Type B pancreatic cell (in vitro differentiated cells): ENCODE measurements around the gene FAM171A2. TPM values are rescaled to one million over a fixed set of nuclear protein-coding genes. Genes with fewer than 3 reads are reported as not detected.

Source experiments
- DNase-seq: peaks from one replicate; pipeline ENCODE4 v3.0.0; 2021; ENCODE audit warnings: mixed read lengths; ENCODE audit not compliant: unreplicated experiment; ENCODE audit errors: extremely low spot score
- H3K27ac Mint-ChIP-seq: 2 replicates; pipeline ENCODE4 v1.8.0; 2021; ENCODE audit warnings: mild to moderate bottlenecking, mixed read lengths
- H3K27me3 Mint-ChIP-seq: 2 replicates; pipeline ENCODE4 v1.8.0; 2021; ENCODE audit warnings: mixed read lengths
- H3K36me3 Mint-ChIP-seq: 2 replicates; pipeline ENCODE4 v1.8.0; 2021; ENCODE audit warnings: mixed read lengths
- H3K4me1 Mint-ChIP-seq: one replicate; pipeline ENCODE4 v1.8.0; 2021; ENCODE audit warnings: mixed read lengths; ENCODE audit not compliant: unreplicated experiment
- H3K4me3 Mint-ChIP-seq: 2 replicates; pipeline ENCODE4 v1.8.0; 2021; ENCODE audit warnings: mild to moderate bottlenecking, mixed read lengths
- H3K9me3 Mint-ChIP-seq: 2 replicates; pipeline ENCODE4 v1.8.0; 2021; ENCODE audit warnings: mixed read lengths
- long read RNA-seq: library from polyadenylated mRNA; unstranded; transcript quantifications from one replicate; pipeline ENCODE4 v2.0.0, GENCODE V29; 2020
- total RNA-seq: library from RNA; stranded (reverse); gene quantifications from 2 replicates; pipeline ENCODE4 v1.2.1, GENCODE V29; 2021; ENCODE audit warnings: low replicate concordance
- TF ChIP-seq, protein P1 (sequence below): fragments of 200-600 bp; sonication (generic); conservative IDR thresholded peaks from 2 replicates; pipeline ENCODE4 v1.5.0; 2021; ENCODE audit warnings: antibody characterized with exemption, mild to moderate bottlenecking

Gene FAM171A2
- 13.3 and 34.7 TPM in 2 replicates for total RNA-seq
- long read RNA-seq, result 0 reads

DNA sequence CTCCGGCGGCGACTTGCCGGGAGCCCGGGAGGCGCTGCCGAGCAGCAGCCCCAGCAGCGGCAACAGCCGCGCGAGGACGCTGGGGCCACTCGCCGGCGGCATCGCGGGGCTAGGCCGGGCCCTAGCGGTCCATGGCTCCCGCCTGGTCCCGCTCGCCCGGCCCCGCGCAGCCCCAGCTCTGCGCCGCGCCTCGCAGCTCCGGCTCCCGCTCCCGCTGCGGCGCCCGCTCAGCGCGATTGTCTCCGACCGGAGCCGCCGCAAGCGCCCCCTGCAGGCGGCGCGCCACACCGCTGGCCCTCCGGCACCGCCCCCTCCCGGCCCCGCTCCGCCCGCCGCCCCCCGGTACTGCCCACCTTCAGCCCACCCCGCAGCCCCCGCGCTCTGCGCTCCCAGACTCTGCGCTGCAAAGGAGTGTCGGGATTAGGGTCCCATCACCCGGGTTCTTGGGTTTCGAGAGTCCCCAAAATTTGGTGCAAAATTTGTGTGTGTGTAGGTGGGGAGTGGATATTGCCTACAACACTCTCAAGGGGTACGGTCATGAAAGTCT lies at the start of gene FAM171A2:
FAM171A2 (minus strand) TSS at position 241 of the 547 bp plus-strand sequence; CDS start at position 102, 139 bp downstream.
- Mint-ChIP-seq H3K36me3 (no peaks in the 10 kb centered on the region), H3K27ac (no peak within 1 kb of the TSS), H3K27me3 (peaks cover 27% of the 10 kb centered on the region), H3K9me3 (no peaks in the 10 kb centered on the region), H3K4me3 (peak within 1 kb of the TSS; percentile 90), H3K4me1 (peaks cover 30% of the 10 kb centered on the region)
- DNase-seq, result peak; percentile 86
- TF ChIP-seq, protein P1, sequence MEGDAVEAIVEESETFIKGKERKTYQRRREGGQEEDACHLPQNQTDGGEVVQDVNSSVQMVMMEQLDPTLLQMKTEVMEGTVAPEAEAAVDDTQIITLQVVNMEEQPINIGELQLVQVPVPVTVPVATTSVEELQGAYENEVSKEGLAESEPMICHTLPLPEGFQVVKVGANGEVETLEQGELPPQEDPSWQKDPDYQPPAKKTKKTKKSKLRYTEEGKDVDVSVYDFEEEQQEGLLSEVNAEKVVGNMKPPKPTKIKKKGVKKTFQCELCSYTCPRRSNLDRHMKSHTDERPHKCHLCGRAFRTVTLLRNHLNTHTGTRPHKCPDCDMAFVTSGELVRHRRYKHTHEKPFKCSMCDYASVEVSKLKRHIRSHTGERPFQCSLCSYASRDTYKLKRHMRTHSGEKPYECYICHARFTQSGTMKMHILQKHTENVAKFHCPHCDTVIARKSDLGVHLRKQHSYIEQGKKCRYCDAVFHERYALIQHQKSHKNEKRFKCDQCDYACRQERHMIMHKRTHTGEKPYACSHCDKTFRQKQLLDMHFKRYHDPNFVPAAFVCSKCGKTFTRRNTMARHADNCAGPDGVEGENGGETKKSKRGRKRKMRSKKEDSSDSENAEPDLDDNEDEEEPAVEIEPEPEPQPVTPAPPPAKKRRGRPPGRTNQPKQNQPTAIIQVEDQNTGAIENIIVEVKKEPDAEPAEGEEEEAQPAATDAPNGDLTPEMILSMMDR, result peak; percentile 94

DNA sequence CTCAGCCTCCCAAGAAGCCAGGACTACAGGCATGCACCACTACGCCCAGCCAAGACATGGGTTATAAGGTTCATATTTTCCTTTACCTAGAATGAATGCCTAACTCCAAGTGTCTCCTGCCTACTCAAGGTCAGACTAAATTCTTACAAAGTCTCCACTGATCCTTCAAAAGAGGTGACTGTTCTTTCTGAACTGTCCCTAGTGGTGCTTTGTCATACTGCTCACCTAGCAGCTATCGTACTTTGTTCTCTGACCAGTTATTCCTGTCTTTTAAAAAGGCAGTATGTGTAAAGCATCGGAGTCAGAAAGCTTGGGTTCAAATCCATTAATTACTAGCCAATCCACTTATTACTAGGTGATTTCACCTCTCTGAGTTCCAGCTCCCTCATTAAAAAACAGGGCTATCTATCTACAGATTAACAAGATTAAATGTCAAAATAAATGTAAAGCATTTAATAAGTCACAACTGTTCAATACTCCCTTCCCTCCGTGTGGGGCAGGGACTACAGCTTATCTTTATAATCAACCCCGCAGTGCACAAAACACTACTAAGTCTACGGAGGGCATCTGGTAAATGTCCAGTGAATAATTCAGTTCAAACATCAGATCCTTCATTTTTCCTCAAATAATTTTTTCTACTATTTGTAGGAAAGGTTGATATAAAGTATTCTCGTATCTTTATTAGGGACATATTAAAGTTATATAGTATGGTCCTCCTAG lies 45.8 kb upstream of the FAM171A2 start:
- Mint-ChIP-seq H3K27ac (peak overlapping the region; percentile 53), H3K4me3 (no peak overlapping the region)
- no peak for DNase-seq

DNA sequence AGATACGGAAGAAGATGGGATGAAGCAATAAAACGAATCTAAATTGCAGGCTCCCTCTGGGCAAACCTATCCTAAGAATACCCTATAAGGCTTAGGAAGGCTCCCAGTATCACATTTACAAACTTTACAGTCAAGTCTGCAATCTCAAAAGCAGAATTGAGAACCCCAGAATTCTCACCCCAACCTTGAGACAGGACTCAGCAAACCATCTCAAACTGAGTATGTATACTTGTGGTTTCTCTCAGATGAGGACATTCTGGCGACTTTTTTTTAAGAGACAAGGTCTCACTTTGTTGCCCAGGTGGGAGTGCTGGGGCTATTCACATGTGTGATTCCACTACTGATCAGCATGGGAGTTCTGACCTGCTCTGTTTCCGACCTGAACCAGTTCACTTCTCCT lies 45.1 kb upstream of the FAM171A2 start:
- TF ChIP-seq, protein P1, result no peak
- H3K36me3 Mint-ChIP-seq, result peaks cover 15% of the 10 kb centered on the region
- H3K9me3 Mint-ChIP-seq, result no peaks in the 10 kb centered on the region
- no peaks in the 10 kb centered on the region for H3K4me1 Mint-ChIP-seq
- H3K4me3 Mint-ChIP-seq, result no peak overlapping the region
- no peaks in the 10 kb centered on the region for H3K27me3 Mint-ChIP-seq
- DNase-seq, result no peak
- no peak overlapping the region for H3K27ac Mint-ChIP-seq

More for the DNA sequence above, 45.8 kb upstream of the FAM171A2 start:
- Mint-ChIP-seq H3K27me3 (no peaks in the 10 kb centered on the region), H3K36me3 (peaks cover 17% of the 10 kb centered on the region), H3K4me1 (no peaks in the 10 kb centered on the region), H3K9me3 (no peaks in the 10 kb centered on the region)
- TF ChIP-seq, protein P1, result peak; percentile 49

DNA sequence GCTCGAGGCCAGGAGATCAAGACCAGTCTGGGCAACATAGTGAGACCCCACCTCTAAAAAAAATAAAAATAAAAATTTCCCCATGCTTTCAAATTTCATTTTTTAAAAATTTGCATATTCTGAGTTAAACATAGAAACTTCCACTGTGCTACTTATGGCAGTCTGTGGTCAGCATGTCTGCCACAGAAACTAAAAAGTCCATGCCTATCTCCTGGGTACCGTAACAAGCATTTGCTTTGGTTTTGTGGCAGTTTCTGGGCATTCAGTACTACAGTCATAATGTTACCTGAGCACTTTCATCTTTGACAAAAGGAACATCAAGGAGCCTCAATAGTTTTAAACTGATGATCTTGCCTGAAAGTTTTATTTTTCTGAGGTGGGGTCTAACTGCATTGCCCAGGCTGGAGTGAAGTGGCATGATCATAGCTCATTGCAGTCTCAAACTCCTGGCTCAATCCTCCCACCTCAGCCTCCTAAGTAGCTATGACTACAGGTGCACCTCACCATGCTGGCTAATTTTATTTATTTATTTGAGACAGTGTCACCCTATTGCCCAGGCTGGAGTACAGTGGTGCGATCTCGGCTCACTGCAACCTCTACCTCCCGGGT lies 39.0 kb upstream of the FAM171A2 start:
- DNase-seq, result no peak
- H3K4me1 Mint-ChIP-seq, result no peaks in the 10 kb centered on the region
- H3K36me3 Mint-ChIP-seq, result peaks cover 25% of the 10 kb centered on the region
- no peak overlapping the region for H3K27ac Mint-ChIP-seq
- H3K27me3 Mint-ChIP-seq, result no peaks in the 10 kb centered on the region
- no peak overlapping the region for H3K4me3 Mint-ChIP-seq
- H3K9me3 Mint-ChIP-seq, result no peaks in the 10 kb centered on the region
- TF ChIP-seq, protein P1, result no peak

DNA sequence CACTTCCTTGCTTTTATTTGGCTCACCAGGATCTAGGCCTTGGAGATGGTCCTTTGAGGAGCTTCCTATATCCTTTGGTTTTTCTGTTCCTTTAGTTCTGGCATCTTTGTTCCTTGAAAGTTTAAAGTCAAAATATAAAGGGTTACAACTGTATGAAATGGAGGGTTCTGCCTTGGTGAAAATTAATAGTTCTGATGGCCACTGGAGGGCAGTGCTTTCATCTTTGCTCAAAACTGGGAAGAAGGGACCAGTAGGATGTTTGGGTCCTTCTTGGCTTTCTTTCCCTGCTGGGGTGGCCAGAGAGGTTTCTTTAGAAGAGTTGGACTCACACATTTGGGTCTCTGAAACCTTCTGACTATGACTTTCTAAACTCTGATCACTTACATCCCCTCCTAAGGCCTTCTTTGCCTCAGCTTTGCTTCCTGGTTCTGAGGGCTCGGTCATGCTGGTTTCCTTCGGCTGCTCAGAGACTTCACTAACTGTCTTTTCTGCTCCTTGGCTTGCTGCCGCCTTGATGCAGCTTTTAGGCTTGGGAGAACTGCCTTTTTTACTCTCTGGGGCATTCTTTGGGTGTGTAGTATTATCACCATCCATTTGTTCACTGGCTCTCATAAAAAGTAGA lies 36.7 kb upstream of the FAM171A2 start:
- Mint-ChIP-seq H3K36me3 (peaks cover 25% of the 10 kb centered on the region), H3K27ac (no peak overlapping the region)

More for the DNA sequence above, 36.7 kb upstream of the FAM171A2 start:
- Mint-ChIP-seq H3K4me3 (no peak overlapping the region), H3K9me3 (no peaks in the 10 kb centered on the region), H3K27me3 (no peaks in the 10 kb centered on the region), H3K4me1 (no peaks in the 10 kb centered on the region)
- TF ChIP-seq, protein P1, result peak; percentile 70
- no peak for DNase-seq
